GM12864 (cell line): ENCODE measurements around the gene SLC16A6.
"Not testable (repeated sequence)": the region's sequence is repeated elsewhere in the genome, so short reads cannot be mapped to it uniquely, and the experiment has no call there.

Experiments
- DNase-seq: peaks from one replicate; pipeline ENCODE4 v3.0.0-alpha.2; 2011; ENCODE audit warnings: low read depth
- H3K4me3 ChIP-seq: 2 replicates; pipeline ENCODE4 v1.5.1; 2011; ENCODE audit warnings: mild to moderate bottlenecking, low read depth, low read length, control low read depth
- TF ChIP-seq, protein P1 (sequence below): IDR thresholded peaks from 2 replicates; pipeline ENCODE4 v1.5.1; 2011; ENCODE audit warnings: low read depth, mild to moderate bottlenecking, moderate library complexity, low read length, control low read depth, inconsistent platforms; ENCODE audit errors: missing control alignments

The SLC16A6 gene

DNA sequence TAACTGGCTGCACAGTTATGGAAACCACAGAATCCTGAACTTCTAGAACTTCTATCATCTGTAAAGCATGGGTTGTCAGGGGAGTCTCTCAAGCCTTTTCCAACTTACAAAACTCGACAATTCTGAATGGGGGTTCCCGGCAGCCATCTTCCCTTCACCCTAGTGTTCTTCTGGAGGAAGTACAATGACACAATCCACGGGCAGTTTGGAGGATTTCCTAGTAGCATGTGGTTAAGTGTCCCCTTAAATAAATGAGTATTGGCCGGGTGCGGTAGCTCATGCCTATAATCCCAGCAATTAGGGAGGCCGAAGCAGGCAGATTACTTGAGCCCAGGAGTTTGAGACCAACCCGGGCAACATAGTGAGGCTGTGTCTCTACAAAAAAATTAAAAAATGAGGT is 2.1 kb downstream of the SLC16A6 start:
- H3K4me3 ChIP-seq, result peak overlapping the region; percentile 91
- peak; percentile 68 for DNase-seq
- TF ChIP-seq, protein P1, sequence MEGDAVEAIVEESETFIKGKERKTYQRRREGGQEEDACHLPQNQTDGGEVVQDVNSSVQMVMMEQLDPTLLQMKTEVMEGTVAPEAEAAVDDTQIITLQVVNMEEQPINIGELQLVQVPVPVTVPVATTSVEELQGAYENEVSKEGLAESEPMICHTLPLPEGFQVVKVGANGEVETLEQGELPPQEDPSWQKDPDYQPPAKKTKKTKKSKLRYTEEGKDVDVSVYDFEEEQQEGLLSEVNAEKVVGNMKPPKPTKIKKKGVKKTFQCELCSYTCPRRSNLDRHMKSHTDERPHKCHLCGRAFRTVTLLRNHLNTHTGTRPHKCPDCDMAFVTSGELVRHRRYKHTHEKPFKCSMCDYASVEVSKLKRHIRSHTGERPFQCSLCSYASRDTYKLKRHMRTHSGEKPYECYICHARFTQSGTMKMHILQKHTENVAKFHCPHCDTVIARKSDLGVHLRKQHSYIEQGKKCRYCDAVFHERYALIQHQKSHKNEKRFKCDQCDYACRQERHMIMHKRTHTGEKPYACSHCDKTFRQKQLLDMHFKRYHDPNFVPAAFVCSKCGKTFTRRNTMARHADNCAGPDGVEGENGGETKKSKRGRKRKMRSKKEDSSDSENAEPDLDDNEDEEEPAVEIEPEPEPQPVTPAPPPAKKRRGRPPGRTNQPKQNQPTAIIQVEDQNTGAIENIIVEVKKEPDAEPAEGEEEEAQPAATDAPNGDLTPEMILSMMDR, result peak; percentile 58

DNA sequence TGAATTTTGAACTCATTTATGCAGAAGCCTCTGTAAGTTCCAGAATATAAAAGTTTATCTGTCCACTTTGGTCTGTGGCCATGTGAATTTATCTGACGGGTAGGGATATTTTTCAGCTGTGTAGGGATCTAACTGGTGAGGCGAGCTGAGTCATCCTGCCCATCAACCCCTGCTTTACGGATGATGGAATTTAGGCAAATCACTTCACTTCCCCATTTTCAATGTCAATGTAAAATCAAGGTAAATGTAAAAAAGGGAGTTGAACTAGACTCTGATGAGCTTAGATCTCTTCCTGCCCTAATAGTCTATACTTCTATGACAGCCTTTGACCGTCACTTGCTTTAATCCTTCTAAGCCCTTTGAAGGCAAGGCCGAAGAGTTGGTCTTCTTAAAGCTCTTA is 2.6 kb downstream of the SLC16A6 start:
- peak overlapping the region; percentile 91; the same call in 1 of the 2 replicates for H3K4me3 ChIP-seq
- DNase-seq, result peak; percentile 76
- TF ChIP-seq, protein P1, result no peak

DNA sequence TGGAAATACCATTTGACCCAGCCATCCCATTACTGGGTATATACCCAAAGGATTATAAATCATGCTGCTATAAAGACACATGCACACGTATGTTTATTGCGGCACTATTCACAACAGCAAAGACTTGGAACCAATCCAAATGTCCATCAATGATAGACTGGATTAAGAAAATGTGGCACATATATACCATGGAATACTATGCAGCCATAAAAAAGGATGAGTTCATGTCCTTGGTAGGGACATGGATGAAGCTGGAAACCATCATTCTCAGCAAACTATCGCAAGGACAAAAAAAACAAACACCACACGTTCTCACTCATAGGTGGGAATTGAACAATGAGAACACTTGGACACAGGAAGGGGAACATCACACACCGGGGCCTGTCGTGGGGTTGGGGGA is 9.0 kb downstream of the SLC16A6 start:
- H3K4me3 ChIP-seq, DNase-seq: not testable (repeated sequence)

DNA sequence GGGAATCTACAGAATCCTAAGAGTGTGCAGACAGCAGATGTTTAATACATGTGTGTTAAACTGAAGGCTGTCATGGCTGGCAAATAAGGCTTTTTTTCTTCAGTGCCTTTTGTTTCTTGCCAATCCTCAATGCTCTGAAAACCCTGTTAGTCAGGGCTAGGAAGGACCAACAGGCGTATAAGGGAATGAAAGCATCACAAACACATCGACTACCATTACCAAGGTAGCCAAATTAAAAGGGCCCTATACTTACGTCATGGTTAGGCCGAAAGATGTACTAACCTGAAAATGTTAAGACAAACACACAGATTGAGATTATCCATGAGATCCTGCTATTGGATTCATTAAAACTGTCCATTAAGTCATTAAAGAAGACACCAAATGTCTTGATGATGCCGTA is 13.1 kb downstream of the SLC16A6 start:
- DNase-seq, result no peak
- H3K4me3 ChIP-seq, result no peak overlapping the region
- TF ChIP-seq, protein P1, result no peak

- H3K4me3 ChIP-seq, DNase-seq: not testable (repeated sequence)
Observed at GRCh38 chr17:68276339-68276738, 14.6 kb downstream of the SLC16A6 start.

DNA sequence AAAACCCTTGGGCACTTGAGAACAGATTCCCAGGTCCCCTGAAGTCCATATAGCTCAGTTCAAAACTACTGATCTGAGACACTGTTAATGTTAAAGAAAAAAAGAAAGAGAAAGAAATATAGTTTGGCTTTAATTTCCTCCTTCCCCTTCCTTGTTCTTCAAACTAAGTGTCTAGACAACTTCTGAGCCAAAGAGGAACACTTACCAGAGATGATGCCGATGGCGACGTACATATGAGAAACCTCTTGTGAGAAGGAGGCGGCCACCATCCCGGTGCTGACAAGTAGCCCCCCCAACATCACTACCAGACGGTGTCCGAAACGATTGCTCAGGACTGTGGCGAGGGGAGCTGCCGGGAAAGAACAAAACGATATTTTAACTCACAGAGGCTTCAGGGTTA is 17.2 kb downstream of the SLC16A6 start:
- TF ChIP-seq, protein P1, result no peak

DNA sequence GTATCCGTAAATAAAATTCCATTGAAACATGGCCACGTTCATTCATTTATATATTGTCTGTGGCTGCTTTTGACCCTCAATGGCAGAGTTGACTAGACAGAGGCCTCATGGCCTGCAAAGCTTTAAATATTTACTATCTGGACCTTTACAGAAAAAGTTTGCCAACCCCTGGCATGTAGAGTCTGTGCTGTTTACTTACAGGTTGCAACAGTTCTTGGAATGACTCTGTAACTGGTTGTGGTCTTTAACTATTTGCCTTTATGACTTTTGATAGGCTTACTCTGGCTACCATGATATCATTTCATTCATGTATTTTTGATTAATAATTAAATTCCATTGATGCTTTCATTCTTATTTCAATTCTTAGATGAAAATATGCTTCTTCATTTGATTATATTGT is 25.1 kb downstream of the SLC16A6 start:
- not testable (repeated sequence) for H3K4me3 ChIP-seq, DNase-seq

More for the DNA sequence above, 17.2 kb downstream of the SLC16A6 start:
- no peak overlapping the region for H3K4me3 ChIP-seq
- DNase-seq, result no peak

- TF ChIP-seq, protein P1, result peak; percentile 54
- not testable (repeated sequence) for H3K4me3 ChIP-seq, DNase-seq
Observed at GRCh38 chr17:68263101-68263681, 27.7 kb downstream of the SLC16A6 start.

DNA sequence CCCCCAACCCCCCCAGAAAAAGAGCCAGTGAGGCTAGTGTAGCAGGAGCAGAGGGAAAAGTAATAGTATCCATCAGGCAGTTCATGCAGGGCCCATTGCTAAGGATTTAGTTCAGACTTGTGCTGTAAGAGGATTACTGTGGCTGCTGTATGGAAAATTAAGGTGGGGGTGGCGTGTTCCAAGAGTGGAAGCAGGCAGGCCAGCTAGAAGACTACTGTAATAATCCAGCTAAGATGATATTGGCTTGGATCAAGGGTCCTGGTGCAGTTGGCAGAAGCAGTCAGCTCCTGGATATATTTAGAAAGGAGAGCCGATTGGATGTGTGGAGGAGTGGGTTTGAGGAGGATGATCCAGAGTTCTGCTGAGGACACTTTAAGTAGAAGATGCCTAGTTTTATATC is 28.5 kb downstream of the SLC16A6 start:
- DNase-seq, H3K4me3 ChIP-seq: not testable (repeated sequence)
